ENCODE measurements around the gene VPS13C. TPM values are rescaled to one million over a fixed set of nuclear protein-coding genes. Genes with fewer than 3 reads are reported as not detected.

VPS13C gene
- total RNA-seq, 1 experiment from 2014 or later: 12.7 TPM

- no peak for DNase-seq (ENCODE audit: low spot score)
Measured at GRCh38 chr15:61818801-61819200, 241.4 kb downstream of the VPS13C start.

DNA sequence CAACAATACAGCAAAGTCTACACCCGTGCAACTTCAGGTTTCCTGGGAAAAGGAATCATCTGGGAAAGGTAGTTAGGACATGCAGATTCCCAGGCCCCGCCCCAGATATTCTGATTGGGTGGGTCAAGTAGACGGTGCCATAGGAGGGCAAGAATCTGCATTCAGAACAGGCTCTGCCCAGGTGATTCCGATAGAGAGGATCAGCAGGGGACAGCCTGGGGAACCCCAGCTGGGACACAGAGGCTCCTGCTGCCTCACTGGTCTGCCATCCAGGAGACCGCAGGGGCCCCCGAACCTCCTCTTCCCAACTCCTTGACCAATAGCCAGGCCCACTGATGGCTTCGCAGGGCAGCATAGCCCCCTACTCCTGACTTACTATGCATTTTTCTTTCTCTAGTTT lies 243.4 kb downstream of the VPS13C start:
- no peak for DNase-seq (ENCODE audit: low spot score)

DNA sequence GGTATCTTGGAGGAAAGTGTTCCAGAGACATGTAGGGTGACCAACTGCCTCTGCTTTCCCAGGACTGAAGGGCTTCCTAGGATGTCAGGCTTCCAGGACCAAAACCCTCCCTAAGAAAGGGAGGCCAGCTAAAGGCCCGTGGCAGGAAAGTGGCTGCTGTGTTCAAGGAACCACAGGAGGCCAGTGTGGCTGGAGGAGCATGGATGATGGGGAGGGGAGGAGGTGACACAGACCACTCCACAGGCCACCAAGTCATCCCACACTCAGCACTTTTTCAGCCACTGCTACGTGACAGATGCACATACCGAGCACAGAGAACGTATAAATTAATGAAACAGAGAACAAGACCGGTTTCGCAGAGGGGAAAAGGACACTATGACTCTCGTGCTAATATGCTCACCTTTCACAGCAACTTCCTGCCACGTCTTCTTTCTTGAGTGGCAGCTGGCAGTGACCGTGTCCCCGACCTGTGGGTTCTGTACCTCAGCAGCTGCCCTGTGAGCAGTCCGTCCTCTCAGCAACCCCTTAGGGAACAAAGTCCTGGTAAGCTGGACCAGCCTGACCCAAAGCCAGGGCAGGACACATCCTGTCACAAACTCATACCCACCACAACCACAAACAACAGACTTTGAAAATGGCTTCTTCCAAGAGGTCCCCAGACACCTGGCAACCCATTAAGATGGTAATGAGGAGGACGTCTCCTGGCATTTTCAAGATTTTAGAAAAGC lies 244.7 kb downstream of the VPS13C start:
- no peak for DNase-seq (ENCODE audit: low spot score)

DNA sequence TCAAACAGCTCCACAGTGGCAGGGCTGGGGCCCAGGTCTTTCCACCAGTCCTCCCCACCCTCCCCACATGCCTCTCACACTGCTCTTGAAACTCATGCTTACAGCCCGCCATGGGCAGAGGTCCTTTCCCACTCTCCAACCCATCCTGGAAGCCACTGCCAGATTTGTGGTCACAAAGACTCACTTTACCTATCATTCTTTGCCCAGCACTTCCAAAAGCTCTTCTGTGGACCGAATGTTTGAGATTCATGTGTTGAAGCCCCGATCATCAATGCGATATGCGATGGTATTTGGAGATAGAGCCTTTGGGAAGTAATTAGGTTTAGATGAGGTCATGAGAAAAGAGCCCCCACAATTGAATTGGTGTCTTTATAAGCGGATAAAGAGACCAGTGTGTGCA lies 247.8 kb downstream of the VPS13C start:
- DNase-seq (ENCODE audit: low spot score): no peak

- DNase-seq (ENCODE audit: low spot score): no peak
Measured at GRCh38 chr15:61811952-61812351, 248.3 kb downstream of the VPS13C start.

DNA sequence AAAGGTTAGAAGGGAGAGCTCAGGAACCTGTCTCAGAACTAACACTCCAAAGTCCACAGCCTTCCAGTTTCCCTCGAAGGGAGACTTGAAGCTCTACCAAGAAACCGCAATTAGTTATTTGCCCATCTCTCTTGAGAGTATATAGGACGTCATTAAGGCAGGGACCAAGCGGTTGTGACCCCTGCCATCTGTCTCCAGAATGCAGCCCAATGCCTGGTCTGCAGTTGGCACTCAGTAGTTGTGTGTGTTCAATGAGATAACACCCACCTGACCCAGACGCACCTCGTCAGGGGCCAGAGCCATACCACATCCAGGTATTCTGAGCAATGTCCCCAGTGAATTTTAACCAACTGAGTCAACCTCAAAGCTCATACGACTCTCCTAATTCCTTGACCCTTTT lies 251.0 kb downstream of the VPS13C start:
- DNase-seq (ENCODE audit: low spot score): no peak

- no peak for DNase-seq (ENCODE audit: low spot score)
Measured at GRCh38 chr15:61807281-61807929, 252.8 kb downstream of the VPS13C start.

Other genes with a start within 250 kb of the VPS13C start
- gene C2CD4A, start 6.5 kb upstream of the VPS13C start, total RNA-seq (2014; rRNA removed; shearing (Covaris generic)): 0.10 and 0.58 TPM in 2 replicates
- 0.25 TPM in 1 of 2 replicates, not detected in the other for gene C2CD4B, start 104.8 kb upstream of the VPS13C start, total RNA-seq (2014; rRNA removed; shearing (Covaris generic))